Vagina (tissue), 2 donors: ENCODE results near the gene SCAANT1.

Source experiments
- POLR2A ChIP-seq, 2 donors: fragments of 450-650 bp; IDR thresholded peaks; one replicate each; pipeline ENCODE4 v1.6.1; 2017; ENCODE audit warnings: antibody characterized with exemption in 2 of 2, mild to moderate bottlenecking in 2 of 2, moderate library complexity in 2 of 2
- POLR2AphosphoS5 ChIP-seq, 2 donors: sonication (generic); formaldehyde crosslinking; IDR thresholded peaks; one replicate each; pipeline ENCODE4 v1.9.0; 2017; ENCODE audit warnings: antibody characterized with exemption in 2 of 2, mild to moderate bottlenecking in 2 of 2, low read depth in 1 of 2; ENCODE audit not compliant: insufficient read depth in 1 of 2
- TF ChIP-seq, protein P1 (sequence below), 3 experiments: fragments of 450-650 bp in 2 of 3; fragments of 200-600 bp in 1 of 3; sonication (generic) in 1 of 3; IDR thresholded peaks; one replicate each; pipeline ENCODE4 v1.5.1; 2017 to 2019; ENCODE audit warnings: antibody characterized with exemption in 3 of 3, mild to moderate bottlenecking in 2 of 3, moderate library complexity in 2 of 3

DNA sequence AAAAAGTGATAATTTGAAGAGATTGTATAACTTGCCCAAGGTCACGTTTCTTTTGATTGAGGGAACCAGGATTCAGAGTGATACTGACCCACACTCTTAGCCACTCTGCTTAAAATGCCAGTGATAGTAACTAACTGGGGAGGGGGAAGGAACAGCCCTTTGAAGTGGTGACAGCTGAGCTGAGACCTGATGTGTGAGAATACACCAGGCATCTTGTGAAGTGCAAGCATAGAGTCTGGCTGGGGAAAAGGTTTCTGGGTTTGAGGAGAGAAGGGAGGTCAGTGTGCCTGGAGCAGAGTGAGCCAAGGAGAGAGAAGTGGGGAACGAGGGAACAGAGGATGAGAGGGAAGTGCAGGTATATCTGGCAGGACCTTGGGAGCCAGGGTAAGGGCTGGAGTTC is 35.4 kb upstream of the SCAANT1 start:
- TF ChIP-seq POLR2A (IDR thresholded peaks at IDR 0.05) (no peak), POLR2AphosphoS5 (IDR thresholded peaks at IDR 0.05; ENCODE audit: insufficient read depth in 1 of 2, low read depth in 1 of 2) (no peak)
- TF ChIP-seq, protein P1, sequence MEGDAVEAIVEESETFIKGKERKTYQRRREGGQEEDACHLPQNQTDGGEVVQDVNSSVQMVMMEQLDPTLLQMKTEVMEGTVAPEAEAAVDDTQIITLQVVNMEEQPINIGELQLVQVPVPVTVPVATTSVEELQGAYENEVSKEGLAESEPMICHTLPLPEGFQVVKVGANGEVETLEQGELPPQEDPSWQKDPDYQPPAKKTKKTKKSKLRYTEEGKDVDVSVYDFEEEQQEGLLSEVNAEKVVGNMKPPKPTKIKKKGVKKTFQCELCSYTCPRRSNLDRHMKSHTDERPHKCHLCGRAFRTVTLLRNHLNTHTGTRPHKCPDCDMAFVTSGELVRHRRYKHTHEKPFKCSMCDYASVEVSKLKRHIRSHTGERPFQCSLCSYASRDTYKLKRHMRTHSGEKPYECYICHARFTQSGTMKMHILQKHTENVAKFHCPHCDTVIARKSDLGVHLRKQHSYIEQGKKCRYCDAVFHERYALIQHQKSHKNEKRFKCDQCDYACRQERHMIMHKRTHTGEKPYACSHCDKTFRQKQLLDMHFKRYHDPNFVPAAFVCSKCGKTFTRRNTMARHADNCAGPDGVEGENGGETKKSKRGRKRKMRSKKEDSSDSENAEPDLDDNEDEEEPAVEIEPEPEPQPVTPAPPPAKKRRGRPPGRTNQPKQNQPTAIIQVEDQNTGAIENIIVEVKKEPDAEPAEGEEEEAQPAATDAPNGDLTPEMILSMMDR (IDR thresholded peaks at IDR 0.05) = no peak
